T-helper 2 cell treated with Interferon-gamma antibody and Interleukin-4, amounts not matched to agents 5 μg/mL and 100 μg/mL, for 36 hours (primary cell): ENCODE data around the gene PTPRM.
"Not testable (repeated sequence)": the region's sequence is repeated elsewhere in the genome, so short reads cannot be mapped to it uniquely, and the experiment has no call there.

Source experiments
- DNase-seq: peaks from one replicate; pipeline ENCODE4 v3.0.0; 2021; ENCODE audit warnings: low spot score
- H3K27ac Mint-ChIP-seq: one replicate; pipeline ENCODE4 v1.8.0; 2021; ENCODE audit warnings: mild to moderate bottlenecking, mixed read lengths
- H3K27me3 Mint-ChIP-seq: one replicate; pipeline ENCODE4 v1.8.0; 2021; ENCODE audit warnings: low read depth, mixed read lengths
- H3K36me3 Mint-ChIP-seq: one replicate; pipeline ENCODE4 v1.8.0; 2021; ENCODE audit warnings: low read depth, mixed read lengths
- H3K4me1 Mint-ChIP-seq: one replicate; pipeline ENCODE4 v1.8.0; 2021; ENCODE audit warnings: low read depth, mixed read lengths
- H3K4me3 Mint-ChIP-seq: one replicate; pipeline ENCODE4 v1.8.0; 2022; ENCODE audit warnings: mild to moderate bottlenecking, moderate library complexity, mixed read lengths
- H3K9me3 Mint-ChIP-seq: one replicate; pipeline ENCODE4 v1.8.0; 2021; ENCODE audit warnings: mixed read lengths

The PTPRM gene

DNA sequence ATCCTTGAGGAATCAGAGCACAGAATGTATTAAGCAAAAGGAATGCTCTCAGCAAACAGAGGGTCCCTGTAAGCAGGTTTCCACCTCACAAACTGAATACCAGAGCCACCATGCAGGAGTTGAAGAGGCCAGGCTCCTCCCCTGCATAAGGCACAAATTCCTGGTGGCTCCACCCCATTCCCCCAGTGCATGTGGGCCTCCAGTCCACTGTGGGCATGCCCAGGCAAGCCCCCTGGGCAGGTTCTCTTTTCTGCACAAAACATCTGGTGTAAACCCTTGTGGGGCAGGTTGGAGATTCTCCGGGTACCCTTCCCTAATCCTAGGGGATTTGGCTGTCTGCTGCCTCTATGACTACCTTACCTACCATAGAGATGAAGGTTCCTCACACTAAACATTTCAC lies 166.5 kb downstream of the PTPRM start:
- DNase-seq, result no peak
- Mint-ChIP-seq H3K4me3 (no peak overlapping the region), H3K27me3 (no peaks in the 10 kb centered on the region), H3K4me1 (no peaks in the 10 kb centered on the region), H3K36me3 (no peaks in the 10 kb centered on the region), H3K9me3 (peaks cover 3% of the 10 kb centered on the region), H3K27ac (no peak overlapping the region)

DNA sequence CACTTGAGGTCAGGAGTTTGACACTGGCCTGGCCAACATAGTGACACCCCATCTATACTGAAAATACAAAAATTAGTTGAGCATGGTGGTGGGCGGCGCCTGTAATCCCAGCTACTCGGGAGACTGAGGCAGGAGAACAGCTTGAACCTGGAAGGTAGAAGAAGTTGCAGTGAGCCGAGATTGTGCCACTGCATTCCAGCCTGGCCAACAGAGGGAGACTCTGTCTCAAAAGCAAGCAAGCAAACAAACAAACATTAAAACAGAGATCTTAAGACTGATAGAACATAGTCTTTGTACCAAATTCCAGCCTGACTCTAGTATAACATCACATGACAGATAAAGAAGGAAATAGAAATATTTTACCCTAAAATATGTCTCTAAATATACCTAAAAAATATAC lies 168.1 kb downstream of the PTPRM start:
- peaks cover 3% of the 10 kb centered on the region for H3K9me3 Mint-ChIP-seq
- H3K36me3 Mint-ChIP-seq, result no peaks in the 10 kb centered on the region
- DNase-seq, result no peak
- H3K4me3 Mint-ChIP-seq, result no peak overlapping the region
- H3K4me1 Mint-ChIP-seq, result no peaks in the 10 kb centered on the region
- no peaks in the 10 kb centered on the region for H3K27me3 Mint-ChIP-seq
- H3K27ac Mint-ChIP-seq, result no peak overlapping the region

DNA sequence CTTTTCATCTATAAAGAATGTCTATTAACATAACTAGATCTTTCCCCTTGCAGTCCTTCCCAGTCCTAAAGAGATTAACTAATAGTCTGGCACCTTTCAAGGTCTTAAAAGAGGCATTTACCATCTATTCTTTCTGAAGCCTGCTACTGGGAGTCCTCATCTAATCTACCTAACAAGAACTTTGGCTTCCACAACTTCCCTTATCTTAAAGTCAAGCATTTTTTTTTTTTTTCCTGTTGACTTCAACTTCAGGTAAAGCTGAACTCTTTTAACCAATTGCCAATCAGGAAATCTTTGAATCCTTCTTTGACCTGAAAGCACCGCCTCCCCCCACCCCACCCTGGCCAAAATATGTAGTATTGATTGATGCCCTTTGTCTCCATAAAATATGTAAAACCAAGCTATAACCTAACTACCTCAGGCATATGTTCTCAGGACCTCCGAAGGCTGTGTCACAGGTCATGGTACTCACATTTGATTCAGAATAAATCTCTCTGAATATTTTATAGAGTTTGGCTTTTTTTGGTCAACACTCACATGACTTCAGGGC lies 168.6 kb downstream of the PTPRM start:
- Mint-ChIP-seq H3K36me3 (no peaks in the 10 kb centered on the region), H3K4me1 (no peaks in the 10 kb centered on the region), H3K9me3 (peaks cover 3% of the 10 kb centered on the region), H3K4me3 (no peak overlapping the region), H3K27me3 (no peaks in the 10 kb centered on the region), H3K27ac (no peak overlapping the region)
- DNase-seq, result no peak

DNA sequence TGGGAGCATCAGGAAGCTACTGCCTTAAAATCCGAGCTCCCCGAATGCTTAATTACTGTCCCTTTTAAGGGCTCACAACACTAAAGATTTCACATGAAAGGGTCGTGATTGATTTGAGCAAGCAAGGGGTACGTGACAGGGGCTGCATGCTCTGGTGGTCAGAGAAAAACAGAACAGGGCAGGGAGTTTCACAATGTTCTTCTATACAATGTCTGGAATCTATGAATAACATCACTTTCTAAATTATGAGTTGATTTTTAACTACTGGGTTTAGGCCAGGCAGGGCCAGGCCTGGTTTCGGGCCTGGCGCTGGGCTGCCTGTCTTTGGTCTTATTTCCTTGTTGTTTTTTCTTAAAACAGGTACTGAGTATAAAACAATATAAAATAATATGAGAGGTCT lies 169.4 kb downstream of the PTPRM start:
- not testable (repeated sequence) for DNase-seq, H3K4me1 Mint-ChIP-seq, H3K27me3 Mint-ChIP-seq, H3K36me3 Mint-ChIP-seq, H3K4me3 Mint-ChIP-seq, H3K27ac Mint-ChIP-seq, H3K9me3 Mint-ChIP-seq

DNA sequence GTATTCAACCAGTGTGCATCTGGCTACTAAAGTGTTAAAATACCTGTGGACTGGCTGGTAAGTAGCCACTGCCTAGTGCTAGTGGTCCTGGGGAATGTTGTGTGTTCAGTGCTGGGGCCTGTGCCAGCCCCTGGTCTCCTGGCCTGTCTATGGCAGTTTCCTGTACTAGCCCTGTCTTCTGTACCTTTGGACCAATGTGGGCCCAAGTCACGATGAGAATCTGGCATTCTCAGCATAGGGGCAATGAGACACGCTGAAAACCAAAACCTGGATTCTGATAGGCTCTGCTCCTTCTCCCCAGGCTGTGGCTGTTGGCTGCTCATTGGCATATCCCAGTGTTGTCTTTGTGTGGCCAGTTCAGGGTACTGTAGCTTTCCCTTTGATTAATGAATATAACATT lies 170.4 kb downstream of the PTPRM start:
- Mint-ChIP-seq H3K4me3 (no peak overlapping the region), H3K27ac (no peak overlapping the region), H3K4me1 (no peaks in the 10 kb centered on the region), H3K27me3 (no peaks in the 10 kb centered on the region), H3K9me3 (peaks cover 3% of the 10 kb centered on the region), H3K36me3 (no peaks in the 10 kb centered on the region)
- DNase-seq, result no peak

DNA sequence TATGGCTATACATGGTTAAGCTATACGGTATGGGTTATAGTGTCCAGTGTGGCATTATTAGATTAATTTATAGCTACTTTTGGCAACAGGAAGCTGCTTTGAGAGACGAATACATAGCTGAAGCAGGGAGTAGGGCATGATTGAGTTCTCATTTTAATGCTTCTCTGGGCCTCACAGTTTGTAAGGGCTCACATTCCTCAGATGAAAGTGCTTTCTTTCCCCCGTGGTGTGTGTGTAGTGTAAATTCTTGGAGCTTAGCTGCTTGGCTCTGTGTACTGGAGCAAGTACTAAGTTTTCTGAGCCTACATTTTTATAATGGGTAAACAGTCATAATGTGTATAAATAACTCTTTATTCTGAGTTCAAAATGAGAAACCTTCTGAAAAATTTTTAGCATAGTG lies 173.7 kb downstream of the PTPRM start:
- no peak overlapping the region for H3K27ac Mint-ChIP-seq
- DNase-seq, result no peak

DNA sequence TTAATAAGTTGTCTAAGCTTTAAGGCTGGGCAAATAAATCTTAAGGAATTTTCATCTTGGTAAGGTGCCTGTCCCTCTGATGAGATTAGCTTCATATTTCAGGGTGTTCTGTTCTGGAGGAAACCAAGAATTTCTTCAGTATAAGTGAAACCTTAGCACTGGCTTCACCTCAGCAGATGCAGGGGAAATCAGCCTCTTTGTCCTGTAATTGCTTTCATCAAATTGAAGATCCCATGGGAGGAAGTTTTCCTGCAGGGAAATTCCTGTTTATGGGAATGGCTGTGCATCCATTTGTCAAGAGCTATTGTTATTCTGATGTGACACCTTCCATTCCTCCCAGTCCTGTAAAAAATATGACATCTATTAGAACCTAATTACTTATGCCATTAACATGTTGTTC lies 174.5 kb downstream of the PTPRM start:
- DNase-seq, result no peak
- Mint-ChIP-seq H3K36me3 (no peaks in the 10 kb centered on the region), H3K4me3 (no peak overlapping the region), H3K4me1 (no peaks in the 10 kb centered on the region), H3K9me3 (peaks cover 10% of the 10 kb centered on the region), H3K27me3 (no peaks in the 10 kb centered on the region), H3K27ac (no peak overlapping the region)

More for the DNA sequence above, 173.7 kb downstream of the PTPRM start:
- Mint-ChIP-seq H3K4me3 (no peak overlapping the region), H3K36me3 (no peaks in the 10 kb centered on the region), H3K27me3 (no peaks in the 10 kb centered on the region), H3K4me1 (no peaks in the 10 kb centered on the region), H3K9me3 (peaks cover 7% of the 10 kb centered on the region)

DNA sequence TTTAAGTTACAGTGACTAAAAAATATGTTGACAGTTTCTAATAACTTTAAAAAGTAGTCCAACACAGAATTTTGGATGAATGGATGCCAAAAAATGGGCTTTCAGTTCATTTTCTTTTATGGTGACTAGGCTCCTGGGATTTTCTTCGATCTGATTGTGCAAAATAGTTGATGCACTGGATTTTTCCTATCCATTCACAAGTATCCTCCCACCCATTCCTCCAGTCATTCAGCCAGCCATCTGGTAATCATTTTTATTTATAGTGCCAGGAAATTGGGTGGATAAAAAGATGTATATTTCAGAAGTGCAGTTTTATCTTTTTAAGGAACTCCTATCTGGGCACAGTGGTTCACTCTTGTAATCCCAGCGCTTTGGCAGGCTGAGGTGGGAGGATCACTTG lies 175.1 kb downstream of the PTPRM start:
- H3K27me3 Mint-ChIP-seq, result no peaks in the 10 kb centered on the region
- H3K4me1 Mint-ChIP-seq, result no peaks in the 10 kb centered on the region
- H3K9me3 Mint-ChIP-seq, result peaks cover 15% of the 10 kb centered on the region
- DNase-seq, result no peak
- H3K4me3 Mint-ChIP-seq, result no peak overlapping the region
- no peaks in the 10 kb centered on the region for H3K36me3 Mint-ChIP-seq
- H3K27ac Mint-ChIP-seq, result no peak overlapping the region

DNA sequence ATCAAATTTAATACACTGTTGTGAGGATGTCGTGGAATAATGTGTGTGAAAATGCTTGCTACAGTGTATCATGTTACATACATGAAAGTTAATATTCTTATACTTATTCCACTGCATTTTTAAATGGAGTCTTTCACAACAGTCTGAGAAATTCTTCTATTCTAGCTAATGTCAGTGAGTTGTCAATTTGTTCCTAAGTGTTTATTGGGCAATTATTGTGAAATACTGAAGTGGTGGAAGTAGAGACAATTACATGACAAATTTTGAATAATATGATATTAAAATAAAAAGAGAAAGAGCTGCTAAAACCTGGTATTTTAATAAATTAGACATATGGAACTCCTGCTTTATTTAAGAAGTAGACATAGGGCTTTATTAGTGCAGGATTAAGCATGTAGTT lies 176.1 kb downstream of the PTPRM start:
- H3K4me3 Mint-ChIP-seq, result no peak overlapping the region
- no peaks in the 10 kb centered on the region for H3K27me3 Mint-ChIP-seq
- H3K36me3 Mint-ChIP-seq, result no peaks in the 10 kb centered on the region

DNA sequence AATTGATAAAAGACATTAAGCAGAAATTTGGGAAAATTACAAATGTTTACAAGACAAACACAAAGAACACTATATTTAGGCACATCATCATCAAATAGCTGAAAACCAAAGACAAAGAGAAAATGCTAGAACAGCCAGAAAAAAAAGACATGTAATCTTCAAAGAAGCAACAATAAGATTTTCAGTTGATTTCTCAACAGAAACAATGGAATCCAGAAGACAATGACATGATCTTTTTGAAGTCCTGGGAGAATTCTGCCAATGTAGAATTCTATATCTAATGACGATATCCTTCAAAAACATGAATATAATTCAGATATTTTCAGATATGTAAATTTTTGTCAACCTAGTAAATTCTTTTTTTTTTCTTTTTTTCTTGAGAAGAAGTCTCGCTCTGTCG lies 179.0 kb downstream of the PTPRM start:
- Mint-ChIP-seq H3K4me3 (no peak overlapping the region), H3K27me3 (no peaks in the 10 kb centered on the region), H3K4me1 (no peaks in the 10 kb centered on the region), H3K27ac (no peak overlapping the region), H3K9me3 (peaks cover 12% of the 10 kb centered on the region), H3K36me3 (no peaks in the 10 kb centered on the region)
- DNase-seq, result no peak

More for the DNA sequence above, 176.1 kb downstream of the PTPRM start:
- Mint-ChIP-seq H3K4me1 (no peaks in the 10 kb centered on the region), H3K9me3 (peaks cover 12% of the 10 kb centered on the region), H3K27ac (no peak overlapping the region)
- DNase-seq, result no peak

DNA sequence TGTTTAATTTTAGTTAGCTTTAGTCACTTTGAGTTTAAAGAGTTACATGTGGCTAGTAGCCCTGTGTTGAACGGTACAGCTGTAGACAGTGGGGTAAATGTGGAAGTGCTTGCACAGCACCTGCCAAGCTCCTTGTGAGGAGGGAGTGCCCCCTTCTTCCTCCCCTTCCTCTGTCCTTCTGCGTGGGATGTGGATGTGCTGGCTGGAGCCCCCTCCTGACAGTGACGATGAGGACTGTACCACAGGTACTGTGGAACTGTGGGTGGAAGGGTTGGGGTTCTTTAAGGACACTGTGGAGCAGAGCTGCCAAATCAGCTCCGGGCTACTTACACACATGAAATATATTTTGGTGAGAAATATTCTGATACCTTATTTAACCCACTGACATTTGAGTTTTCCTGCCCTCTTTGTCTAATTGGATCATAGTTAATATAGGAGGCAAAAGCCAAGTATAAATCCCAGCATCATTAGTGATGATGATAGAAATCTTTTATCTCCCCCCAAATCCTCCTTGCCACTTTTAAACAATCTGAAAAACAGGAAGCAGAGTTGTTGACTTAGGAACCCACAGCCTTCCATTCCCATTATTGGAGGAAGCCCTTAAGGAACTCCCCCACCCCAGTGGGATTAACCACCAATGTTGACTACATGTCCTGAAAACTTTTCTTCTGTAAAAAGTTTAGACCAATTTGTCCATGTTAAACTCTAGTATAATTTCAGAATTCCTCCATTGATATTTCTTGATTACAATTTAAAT lies 181.3 kb downstream of the PTPRM start:
- Mint-ChIP-seq H3K9me3 (peaks cover 12% of the 10 kb centered on the region), H3K36me3 (no peaks in the 10 kb centered on the region), H3K27ac (no peak overlapping the region), H3K4me3 (no peak overlapping the region), H3K27me3 (no peaks in the 10 kb centered on the region), H3K4me1 (no peaks in the 10 kb centered on the region)
- DNase-seq, result no peak

DNA sequence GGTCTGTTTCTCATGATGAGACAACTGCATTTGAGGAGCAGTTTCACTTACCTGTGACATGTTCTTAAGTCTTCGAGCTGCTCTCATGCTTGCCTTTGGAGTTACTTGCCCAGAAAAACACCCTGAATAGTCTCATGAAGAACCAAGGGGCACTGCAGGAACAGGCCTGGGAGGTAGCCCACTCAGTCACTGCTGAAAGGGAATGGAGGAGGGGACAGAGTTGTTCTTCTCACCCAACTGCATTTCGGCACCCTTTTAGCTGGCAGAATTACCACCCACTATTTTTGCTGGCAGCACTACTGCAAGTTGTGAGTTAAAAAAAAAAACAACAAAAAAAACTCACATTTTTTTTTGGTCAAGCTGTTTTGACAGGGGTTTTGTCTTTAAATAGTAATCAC lies 181.9 kb downstream of the PTPRM start:
- Mint-ChIP-seq H3K9me3 (peaks cover 12% of the 10 kb centered on the region), H3K4me1 (no peaks in the 10 kb centered on the region), H3K36me3 (no peaks in the 10 kb centered on the region), H3K27ac (no peak overlapping the region), H3K27me3 (no peaks in the 10 kb centered on the region), H3K4me3 (no peak overlapping the region)
- DNase-seq, result no peak

DNA sequence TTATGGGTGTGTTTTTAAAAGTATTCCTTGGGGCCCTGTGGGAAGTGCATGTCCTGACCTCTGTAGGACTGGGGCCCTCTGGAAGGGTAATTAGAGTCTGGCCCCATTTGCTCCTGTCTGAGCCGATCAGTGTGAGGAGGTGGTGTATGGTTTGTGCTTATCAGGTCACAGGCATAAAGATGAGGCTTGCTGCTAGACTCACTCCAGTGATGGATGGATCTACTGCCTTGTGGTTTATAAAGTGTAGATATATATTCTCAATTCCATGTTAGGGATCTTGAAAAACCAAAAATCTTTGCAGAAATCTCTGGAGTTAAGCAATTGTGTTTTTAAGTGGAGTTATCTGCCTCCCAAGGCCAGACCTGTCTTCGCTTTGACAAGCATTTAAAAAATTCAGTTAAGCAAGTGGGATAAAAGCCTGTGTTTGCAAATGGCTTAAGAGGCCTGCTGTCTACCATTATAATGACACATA lies 182.4 kb downstream of the PTPRM start:
- no peak for DNase-seq
- Mint-ChIP-seq H3K4me3 (no peak overlapping the region), H3K36me3 (no peaks in the 10 kb centered on the region), H3K9me3 (peaks cover 12% of the 10 kb centered on the region), H3K27me3 (no peaks in the 10 kb centered on the region), H3K27ac (no peak overlapping the region), H3K4me1 (no peaks in the 10 kb centered on the region)

DNA sequence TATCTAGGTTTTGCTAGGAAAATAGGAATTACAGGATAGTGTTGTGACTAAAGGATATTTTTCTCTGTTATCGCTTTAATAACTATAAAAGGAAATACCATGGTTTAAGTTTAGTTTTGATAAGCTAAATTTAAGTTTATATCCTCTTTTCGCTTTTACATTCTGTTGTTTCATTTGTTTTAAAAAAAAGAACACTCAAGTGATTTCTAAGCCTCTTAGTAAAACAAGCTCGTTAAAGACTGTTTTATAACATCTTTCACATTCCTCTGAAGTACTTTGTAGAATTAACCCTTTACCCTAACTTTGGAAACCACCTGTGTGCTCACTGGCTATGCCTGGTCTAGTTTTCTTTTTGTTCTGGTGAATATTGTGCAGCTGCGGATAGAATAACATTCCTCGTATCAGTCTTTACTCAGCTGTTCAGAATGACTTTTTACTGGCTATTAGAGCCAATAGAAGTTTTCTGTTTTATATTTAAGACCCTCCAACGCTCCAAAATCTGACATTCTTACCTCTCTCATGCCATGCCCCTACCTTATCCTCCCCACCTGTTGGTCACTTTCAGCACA lies 183.1 kb downstream of the PTPRM start:
- no peak for DNase-seq
- peaks cover 12% of the 10 kb centered on the region for H3K9me3 Mint-ChIP-seq
- H3K27me3 Mint-ChIP-seq, result no peaks in the 10 kb centered on the region
- H3K27ac Mint-ChIP-seq, result no peak overlapping the region
- no peaks in the 10 kb centered on the region for H3K4me1 Mint-ChIP-seq
- no peak overlapping the region for H3K4me3 Mint-ChIP-seq
- no peaks in the 10 kb centered on the region for H3K36me3 Mint-ChIP-seq
